Neural cell (in vitro differentiated cells): ENCODE results near the gene CMTM6.

Source experiments
- EP300 ChIP-seq: fragments of 450-650 bp; conservative IDR thresholded peaks from 2 replicates; pipeline ENCODE4 v1.6.1; 2014; ENCODE audit warnings: antibody characterized with exemption, mild to moderate bottlenecking, moderate library complexity; ENCODE audit not compliant: poor library complexity, severe bottlenecking
- MXI1 ChIP-seq: fragments of 450-650 bp; conservative IDR thresholded peaks from 2 replicates; pipeline ENCODE4 v1.6.1; 2014; ENCODE audit warnings: antibody characterized with exemption, mild to moderate bottlenecking; ENCODE audit not compliant: poor library complexity, severe bottlenecking
- POLR2AphosphoS5 ChIP-seq: IDR thresholded peaks from 2 replicates; pipeline ENCODE4 v1.6.1; 2012
- RAD21 ChIP-seq: fragments of 450-650 bp; conservative IDR thresholded peaks from 2 replicates; pipeline ENCODE4 v1.6.1; 2014; ENCODE audit warnings: antibody characterized with exemption, mild to moderate bottlenecking, moderate library complexity
- SMC3 ChIP-seq: fragments of 450-650 bp; conservative IDR thresholded peaks from 2 replicates; pipeline ENCODE4 v1.6.1; 2014; ENCODE audit warnings: antibody characterized with exemption, mild to moderate bottlenecking, moderate library complexity; ENCODE audit not compliant: poor library complexity
- TAF1 ChIP-seq: IDR thresholded peaks from 2 replicates; pipeline ENCODE4 v1.6.1; 2012; ENCODE audit warnings: low read depth
- TF ChIP-seq, protein P1 (sequence below): fragments of 450-650 bp; IDR thresholded peaks from 2 replicates; pipeline ENCODE4 v1.5.1; 2014; ENCODE audit warnings: antibody characterized with exemption, mild to moderate bottlenecking, moderate library complexity; ENCODE audit not compliant: poor library complexity, severe bottlenecking
- TF ChIP-seq, protein P2 (sequence below): IDR thresholded peaks from 2 replicates; pipeline ENCODE4 v1.6.1; 2012; ENCODE audit warnings: borderline replicate concordance

DNA sequence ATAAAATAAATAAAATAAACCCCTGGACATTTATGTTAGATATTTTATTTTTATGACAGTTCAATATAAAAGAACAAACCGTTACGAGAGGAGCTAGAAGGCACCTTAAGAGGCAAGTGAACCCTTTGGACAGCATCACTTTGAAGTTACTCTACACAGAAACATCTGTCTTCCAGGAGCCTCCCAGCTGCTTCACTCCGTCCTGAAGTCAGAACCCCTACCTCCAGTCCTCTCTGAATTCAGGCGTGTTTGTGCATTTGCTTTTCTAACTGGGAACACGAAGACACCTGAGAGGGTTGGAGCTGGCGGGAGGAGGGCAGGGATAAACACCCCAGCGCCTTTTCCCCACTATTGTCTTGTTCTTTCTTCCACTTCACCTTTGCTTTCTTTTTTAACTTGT lies 64.8 kb downstream of the CMTM6 start:
- TF ChIP-seq, protein P1, sequence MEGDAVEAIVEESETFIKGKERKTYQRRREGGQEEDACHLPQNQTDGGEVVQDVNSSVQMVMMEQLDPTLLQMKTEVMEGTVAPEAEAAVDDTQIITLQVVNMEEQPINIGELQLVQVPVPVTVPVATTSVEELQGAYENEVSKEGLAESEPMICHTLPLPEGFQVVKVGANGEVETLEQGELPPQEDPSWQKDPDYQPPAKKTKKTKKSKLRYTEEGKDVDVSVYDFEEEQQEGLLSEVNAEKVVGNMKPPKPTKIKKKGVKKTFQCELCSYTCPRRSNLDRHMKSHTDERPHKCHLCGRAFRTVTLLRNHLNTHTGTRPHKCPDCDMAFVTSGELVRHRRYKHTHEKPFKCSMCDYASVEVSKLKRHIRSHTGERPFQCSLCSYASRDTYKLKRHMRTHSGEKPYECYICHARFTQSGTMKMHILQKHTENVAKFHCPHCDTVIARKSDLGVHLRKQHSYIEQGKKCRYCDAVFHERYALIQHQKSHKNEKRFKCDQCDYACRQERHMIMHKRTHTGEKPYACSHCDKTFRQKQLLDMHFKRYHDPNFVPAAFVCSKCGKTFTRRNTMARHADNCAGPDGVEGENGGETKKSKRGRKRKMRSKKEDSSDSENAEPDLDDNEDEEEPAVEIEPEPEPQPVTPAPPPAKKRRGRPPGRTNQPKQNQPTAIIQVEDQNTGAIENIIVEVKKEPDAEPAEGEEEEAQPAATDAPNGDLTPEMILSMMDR: no peak
- TF ChIP-seq POLR2AphosphoS5: no peak
- no peak for TF ChIP-seq TAF1
- no peak for TF ChIP-seq SMC3
- TF ChIP-seq MXI1: no peak
- TF ChIP-seq RAD21: no peak
- TF ChIP-seq EP300: no peak
- TF ChIP-seq, protein P2, sequence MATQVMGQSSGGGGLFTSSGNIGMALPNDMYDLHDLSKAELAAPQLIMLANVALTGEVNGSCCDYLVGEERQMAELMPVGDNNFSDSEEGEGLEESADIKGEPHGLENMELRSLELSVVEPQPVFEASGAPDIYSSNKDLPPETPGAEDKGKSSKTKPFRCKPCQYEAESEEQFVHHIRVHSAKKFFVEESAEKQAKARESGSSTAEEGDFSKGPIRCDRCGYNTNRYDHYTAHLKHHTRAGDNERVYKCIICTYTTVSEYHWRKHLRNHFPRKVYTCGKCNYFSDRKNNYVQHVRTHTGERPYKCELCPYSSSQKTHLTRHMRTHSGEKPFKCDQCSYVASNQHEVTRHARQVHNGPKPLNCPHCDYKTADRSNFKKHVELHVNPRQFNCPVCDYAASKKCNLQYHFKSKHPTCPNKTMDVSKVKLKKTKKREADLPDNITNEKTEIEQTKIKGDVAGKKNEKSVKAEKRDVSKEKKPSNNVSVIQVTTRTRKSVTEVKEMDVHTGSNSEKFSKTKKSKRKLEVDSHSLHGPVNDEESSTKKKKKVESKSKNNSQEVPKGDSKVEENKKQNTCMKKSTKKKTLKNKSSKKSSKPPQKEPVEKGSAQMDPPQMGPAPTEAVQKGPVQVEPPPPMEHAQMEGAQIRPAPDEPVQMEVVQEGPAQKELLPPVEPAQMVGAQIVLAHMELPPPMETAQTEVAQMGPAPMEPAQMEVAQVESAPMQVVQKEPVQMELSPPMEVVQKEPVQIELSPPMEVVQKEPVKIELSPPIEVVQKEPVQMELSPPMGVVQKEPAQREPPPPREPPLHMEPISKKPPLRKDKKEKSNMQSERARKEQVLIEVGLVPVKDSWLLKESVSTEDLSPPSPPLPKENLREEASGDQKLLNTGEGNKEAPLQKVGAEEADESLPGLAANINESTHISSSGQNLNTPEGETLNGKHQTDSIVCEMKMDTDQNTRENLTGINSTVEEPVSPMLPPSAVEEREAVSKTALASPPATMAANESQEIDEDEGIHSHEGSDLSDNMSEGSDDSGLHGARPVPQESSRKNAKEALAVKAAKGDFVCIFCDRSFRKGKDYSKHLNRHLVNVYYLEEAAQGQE: no peak
